Activated B cell treated with CpG ODN at 0.5 μM for 24 hours (primary cell): ENCODE data around the gene PKIB. TPM values are rescaled to one million over a fixed set of nuclear protein-coding genes. Genes with fewer than 3 reads are reported as not detected.
A peak's percentile ranks its signal among the peaks of the same experiment; 100 is the strongest.

Source experiments
- ATAC-seq: fragments of 200-7000 bp; cut with Tn5 transposase; one replicate; pipeline ENCODE4 v1.10.0; 2021; ENCODE audit warnings: low read depth, mild to moderate bottlenecking, moderate library complexity
- CTCF ChIA-PET: fragments of 350-600 bp; sonication (Branson Sonifier 250); formaldehyde crosslinking; loops from one replicate; lab custom pipeline; 2021; ENCODE audit warnings: antibody characterized with exemption; lab: Charles Lee
- POLR2A ChIA-PET: fragments of 350-600 bp; sonication (Branson Sonifier 250); formaldehyde crosslinking; loops from one replicate; lab custom pipeline; 2021; ENCODE audit warnings: antibody characterized with exemption; lab: Charles Lee
- DNase-seq: peaks from one replicate; pipeline ENCODE4 v3.0.0; 2022
- H3K27ac Mint-ChIP-seq: one replicate; pipeline ENCODE4 v1.8.0; 2020; ENCODE audit warnings: mixed read lengths
- H3K27me3 Mint-ChIP-seq: one replicate; pipeline ENCODE4 v1.8.0; 2021; ENCODE audit warnings: mixed read lengths
- H3K36me3 Mint-ChIP-seq: one replicate; pipeline ENCODE4 v1.8.0; 2021; ENCODE audit warnings: low read depth, mixed read lengths
- H3K4me1 Mint-ChIP-seq: one replicate; pipeline ENCODE4 v1.8.0; 2021; ENCODE audit warnings: mixed read lengths
- H3K4me3 Mint-ChIP-seq: one replicate; pipeline ENCODE4 v1.8.0; 2020; ENCODE audit warnings: mild to moderate bottlenecking, mixed read lengths
- H3K9me3 Mint-ChIP-seq: one replicate; pipeline ENCODE4 v1.8.0; 2020; ENCODE audit warnings: mixed read lengths
- CTCF ChIP-seq: fragments of 200-600 bp; IDR thresholded peaks from one replicate; pipeline ENCODE4 v1.8.0; 2022; ENCODE audit warnings: antibody characterized with exemption, mild to moderate bottlenecking
- intact Hi-C: fragments of 100-400 bp; cut with micrococcal nuclease; formaldehyde crosslinking; loops from one replicate; pipeline ENCODE4 v1.15.1; 2024
- total RNA-seq: library from RNA; stranded (reverse); gene quantifications from 2 replicates; pipeline ENCODE4 v1.2.3, GENCODE V29; 2022

The PKIB gene
- total RNA-seq, 1 donor from 2014 or later = 1.2 TPM

- Mint-ChIP-seq H3K4me3 (peak overlapping the region; percentile 79), H3K27ac (no peak overlapping the region), H3K27me3 (peaks cover 37% of the 10 kb centered on the region), H3K36me3 (no peaks in the 10 kb centered on the region), H3K4me1 (peaks cover 18% of the 10 kb centered on the region), H3K9me3 (peaks cover 2% of the 10 kb centered on the region)
- no peak for TF ChIP-seq CTCF
- no peak for DNase-seq
- ATAC-seq = no peak
- POLR2A ChIA-PET = no interaction called here
- intact Hi-C loops = no loop called here
- CTCF ChIA-PET = no interaction called here
These were observed 668 bp downstream of the PKIB start for GRCh38 chr6:122610690-122611455.

- Mint-ChIP-seq H3K4me1 (peaks cover 18% of the 10 kb centered on the region), H3K36me3 (no peaks in the 10 kb centered on the region), H3K9me3 (peaks cover 2% of the 10 kb centered on the region), H3K4me3 (no peak overlapping the region), H3K27me3 (peaks cover 33% of the 10 kb centered on the region), H3K27ac (no peak overlapping the region)
- intact Hi-C loops = no loop called here
- DNase-seq = no peak
- ChIA-PET POLR2A (no interaction called here), CTCF (no interaction called here)
- no peak for TF ChIP-seq CTCF
- ATAC-seq = no peak
These were observed 2.6 kb downstream of the PKIB start for GRCh38 chr6:122612838-122613237.

- H3K27ac Mint-ChIP-seq = no peak overlapping the region
- H3K4me1 Mint-ChIP-seq = peaks cover 18% of the 10 kb centered on the region
- ATAC-seq = no peak
- TF ChIP-seq CTCF = no peak
- H3K9me3 Mint-ChIP-seq = peaks cover 2% of the 10 kb centered on the region
- no peak overlapping the region for H3K4me3 Mint-ChIP-seq
- no peak for DNase-seq
- H3K27me3 Mint-ChIP-seq = peaks cover 33% of the 10 kb centered on the region
- intact Hi-C loops = no loop called here
- no peaks in the 10 kb centered on the region for H3K36me3 Mint-ChIP-seq
- ChIA-PET CTCF (no interaction called here), POLR2A (no interaction called here)
These were observed 4.1 kb downstream of the PKIB start for GRCh38 chr6:122614303-122614702.

- peaks cover 2% of the 10 kb centered on the region for H3K9me3 Mint-ChIP-seq
- H3K27me3 Mint-ChIP-seq = peaks cover 25% of the 10 kb centered on the region
- no peak overlapping the region for H3K4me3 Mint-ChIP-seq
- POLR2A ChIA-PET = no interaction called here
- ATAC-seq (no peak), DNase-seq (no peak)
- peaks cover 9% of the 10 kb centered on the region for H3K4me1 Mint-ChIP-seq
- H3K36me3 Mint-ChIP-seq = no peaks in the 10 kb centered on the region
- CTCF ChIA-PET = no interaction called here
- intact Hi-C loops = no loop called here
- H3K27ac Mint-ChIP-seq = no peak overlapping the region
- TF ChIP-seq CTCF = no peak
These were observed 5.2 kb downstream of the PKIB start for GRCh38 chr6:122615409-122615808.

GRCh38 chr6:122616877-122617276 lies 6.7 kb downstream of the PKIB start:
- intact Hi-C loops = no loop called here
- Mint-ChIP-seq H3K36me3 (no peaks in the 10 kb centered on the region), H3K9me3 (peaks cover 2% of the 10 kb centered on the region), H3K27me3 (peaks cover 12% of the 10 kb centered on the region), H3K27ac (no peak overlapping the region), H3K4me3 (no peak overlapping the region), H3K4me1 (no peaks in the 10 kb centered on the region)
- TF ChIP-seq CTCF = no peak
- CTCF ChIA-PET = no interaction called here
- DNase-seq (no peak), ATAC-seq (no peak)
- POLR2A ChIA-PET = no interaction called here
